GM21529 (cell line): ENCODE results near the gene TOPBP1.

ENCODE experiments used
- ATAC-seq: cut with Tn5 transposase; IDR thresholded peaks from one replicate; pipeline ENCODE4 v1.9.1; 2021; ENCODE audit not compliant: unreplicated experiment

TOPBP1 gene

GRCh38 chr3:133611534-133611933 is 50.2 kb downstream of the TOPBP1 start:
- ATAC-seq, result no peak

GRCh38 chr3:133610031-133610430 is 51.7 kb downstream of the TOPBP1 start:
- no peak for ATAC-seq

- no peak for ATAC-seq
Measured at GRCh38 chr3:133608388-133608787, 53.4 kb downstream of the TOPBP1 start.

- ATAC-seq, result no peak
Measured at GRCh38 chr3:133607816-133608215, 53.9 kb downstream of the TOPBP1 start.

GRCh38 chr3:133606902-133607301 is 54.8 kb downstream of the TOPBP1 start:
- no peak for ATAC-seq

GRCh38 chr3:133606342-133606741 is 55.4 kb downstream of the TOPBP1 start:
- no peak for ATAC-seq

GRCh38 chr3:133600572-133601081 is 61.1 kb downstream of the TOPBP1 start:
- no peak for ATAC-seq

- no peak for ATAC-seq
Measured at GRCh38 chr3:133599280-133599679, 62.5 kb downstream of the TOPBP1 start.

- ATAC-seq, result no peak
Measured at GRCh38 chr3:133598405-133598804, 63.3 kb downstream of the TOPBP1 start.

- ATAC-seq, result no peak
Measured at GRCh38 chr3:133595341-133595740, 66.4 kb downstream of the TOPBP1 start.

GRCh38 chr3:133593243-133593642 is 68.5 kb downstream of the TOPBP1 start:
- ATAC-seq, result peak; percentile 15

GRCh38 chr3:133592843-133593242 is 68.9 kb downstream of the TOPBP1 start:
- peak; percentile 55 for ATAC-seq

- no peak for ATAC-seq
Measured at GRCh38 chr3:133591271-133591742, 70.4 kb downstream of the TOPBP1 start.

- no peak for ATAC-seq
Measured at GRCh38 chr3:133589503-133589902, 72.2 kb downstream of the TOPBP1 start.

- ATAC-seq, result no peak
Measured at GRCh38 chr3:133588784-133589465, 72.8 kb downstream of the TOPBP1 start.

- ATAC-seq, result no peak
Measured at GRCh38 chr3:133588035-133588434, 73.7 kb downstream of the TOPBP1 start.

GRCh38 chr3:133583396-133583795 is 78.3 kb downstream of the TOPBP1 start:
- no peak for ATAC-seq

GRCh38 chr3:133578548-133579191 is 83.1 kb downstream of the TOPBP1 start:
- ATAC-seq, result no peak

GRCh38 chr3:133576169-133576568 is 85.6 kb downstream of the TOPBP1 start:
- ATAC-seq, result no peak

- ATAC-seq, result no peak
Measured at GRCh38 chr3:133575086-133575485, 86.7 kb downstream of the TOPBP1 start.

GRCh38 chr3:133574260-133574881 is 87.4 kb downstream of the TOPBP1 start:
- peak; percentile 32 for ATAC-seq

- ATAC-seq, result peak; percentile 20
Measured at GRCh38 chr3:133573629-133574194, 88.0 kb downstream of the TOPBP1 start, which contains the start of gene CDV3. Gene CDV3, plus strand, starts transcription at chr3:133573686. Its CDS starts 359 bp downstream, at chr3:133574045.
